Epithelial cell of esophagus (primary cell): ENCODE data around the gene SLAIN1.
"Not testable (repeated sequence)": the region's sequence is repeated elsewhere in the genome, so short reads cannot be mapped to it uniquely, and the experiment has no call there.

Experiments
- DNase-seq: peaks from one replicate; pipeline ENCODE4 v3.0.0; 2010; ENCODE audit warnings: low read depth
- H3K4me3 ChIP-seq: 2 replicates; pipeline ENCODE4 v1.5.1; 2011; ENCODE audit warnings: mild to moderate bottlenecking, low read length, control low read depth
- CTCF ChIP-seq: IDR thresholded peaks from 2 replicates; pipeline ENCODE4 v1.5.1; 2011; ENCODE audit warnings: low read depth, mild to moderate bottlenecking, low read length, control low read depth, inconsistent platforms; ENCODE audit not compliant: insufficient read depth; ENCODE audit errors: missing control alignments

Gene SLAIN1

GRCh38 chr13:77697217-77698103 lies at the start of gene SLAIN1:
Gene SLAIN1, plus strand, starts transcription at chr13:77697687. Its CDS starts 227 bp downstream, at chr13:77697914.
- H3K4me3 ChIP-seq, result peak within 1 kb of the TSS; percentile 41
- TF ChIP-seq CTCF, result no peak
- DNase-seq, result peak; percentile 22

GRCh38 chr13:77650409-77650808 lies 47.1 kb upstream of the SLAIN1 start:
- no peak for TF ChIP-seq CTCF
- H3K4me3 ChIP-seq, result no peak overlapping the region
- DNase-seq, result no peak

- TF ChIP-seq CTCF, result no peak
- no peak overlapping the region for H3K4me3 ChIP-seq
- DNase-seq, result no peak
Observed at GRCh38 chr13:77653301-77653700, 44.2 kb upstream of the SLAIN1 start.

GRCh38 chr13:77660016-77660415 lies 37.5 kb upstream of the SLAIN1 start:
- not testable (repeated sequence) for H3K4me3 ChIP-seq, DNase-seq

GRCh38 chr13:77660841-77661250 lies 36.6 kb upstream of the SLAIN1 start:
- DNase-seq, result no peak
- H3K4me3 ChIP-seq, result no peak overlapping the region
- no peak for TF ChIP-seq CTCF

GRCh38 chr13:77662301-77662700 lies 35.2 kb upstream of the SLAIN1 start:
- not testable (repeated sequence) for H3K4me3 ChIP-seq, DNase-seq

- DNase-seq, H3K4me3 ChIP-seq: not testable (repeated sequence)
Observed at GRCh38 chr13:77662831-77663230, 34.7 kb upstream of the SLAIN1 start.

GRCh38 chr13:77674852-77675251 lies 22.6 kb upstream of the SLAIN1 start:
- TF ChIP-seq CTCF, result no peak
- H3K4me3 ChIP-seq, result no peak overlapping the region
- DNase-seq, result no peak
